Rectal smooth muscle tissue (tissue), 1 donor: ENCODE results near the gene NBEA.

Experiments used
- H3K27ac ChIP-seq: one replicate; pipeline ENCODE4 v1.7.0; 2013; ENCODE audit warnings: low read depth, low read length, inconsistent platforms
- H3K27me3 ChIP-seq: one replicate; pipeline ENCODE4 v1.7.0; 2013; ENCODE audit warnings: low read length; ENCODE audit not compliant: control insufficient read depth, insufficient read depth
- H3K36me3 ChIP-seq: one replicate; pipeline ENCODE4 v1.7.0; 2013; ENCODE audit warnings: low read length; ENCODE audit not compliant: control insufficient read depth, insufficient read depth
- H3K4me1 ChIP-seq: one replicate; pipeline ENCODE4 v1.7.0; 2013; ENCODE audit warnings: low read length; ENCODE audit not compliant: control insufficient read depth, insufficient read depth
- H3K4me3 ChIP-seq: one replicate; pipeline ENCODE4 v1.7.0; 2013; ENCODE audit warnings: low read length
- H3K9ac ChIP-seq: one replicate; pipeline ENCODE4 v1.7.0; 2013; ENCODE audit warnings: low read length

NBEA gene

DNA sequence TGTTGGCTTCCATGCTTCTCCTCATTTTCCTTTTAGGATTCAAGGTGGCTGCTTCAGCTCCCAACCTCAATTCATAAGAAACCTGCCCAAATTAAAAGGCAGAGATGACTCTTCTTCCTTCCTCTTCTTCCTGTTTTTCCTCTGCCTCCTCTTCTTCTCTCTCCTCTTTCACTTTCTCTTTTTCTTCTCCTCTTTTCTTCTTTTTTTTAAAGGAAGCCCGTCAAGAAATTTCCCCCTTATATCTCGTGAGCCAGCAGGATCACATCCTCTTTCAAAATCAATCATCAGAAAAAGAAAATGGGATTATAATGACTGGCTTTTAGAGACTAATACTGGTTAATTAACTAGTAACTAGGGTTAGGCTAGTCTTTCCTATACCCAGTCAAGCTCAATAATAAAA is 220.3 kb downstream of the NBEA start:
- no peaks in the 10 kb centered on the region for H3K36me3 ChIP-seq
- H3K4me1 ChIP-seq, result peaks cover 3% of the 10 kb centered on the region
- H3K27ac ChIP-seq, result no peak overlapping the region
- no peak overlapping the region for H3K4me3 ChIP-seq
- H3K27me3 ChIP-seq, result no peaks in the 10 kb centered on the region
- no peak overlapping the region for H3K9ac ChIP-seq

DNA sequence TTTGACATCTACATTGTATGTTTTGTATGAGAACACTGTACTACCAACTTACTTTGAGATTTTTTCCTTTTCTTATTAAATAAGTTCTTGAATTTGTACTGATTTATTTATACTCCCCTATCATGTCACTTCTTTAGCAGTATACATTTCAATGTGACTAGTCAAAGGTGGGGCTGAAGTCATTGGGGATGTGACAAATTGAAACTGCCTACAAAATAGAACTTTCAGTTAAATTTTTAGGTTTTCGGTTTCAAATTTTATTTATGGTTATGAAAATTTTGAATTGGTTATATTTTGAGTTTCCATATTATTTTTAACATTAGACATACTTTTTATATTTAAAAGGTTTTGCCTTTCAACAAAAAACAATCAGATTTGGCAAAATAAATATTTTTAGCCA is 221.6 kb downstream of the NBEA start:
- H3K4me3 ChIP-seq, result no peak overlapping the region
- no peaks in the 10 kb centered on the region for H3K36me3 ChIP-seq
- no peaks in the 10 kb centered on the region for H3K27me3 ChIP-seq
- H3K27ac ChIP-seq, result no peak overlapping the region
- peaks cover 3% of the 10 kb centered on the region for H3K4me1 ChIP-seq
- no peak overlapping the region for H3K9ac ChIP-seq

DNA sequence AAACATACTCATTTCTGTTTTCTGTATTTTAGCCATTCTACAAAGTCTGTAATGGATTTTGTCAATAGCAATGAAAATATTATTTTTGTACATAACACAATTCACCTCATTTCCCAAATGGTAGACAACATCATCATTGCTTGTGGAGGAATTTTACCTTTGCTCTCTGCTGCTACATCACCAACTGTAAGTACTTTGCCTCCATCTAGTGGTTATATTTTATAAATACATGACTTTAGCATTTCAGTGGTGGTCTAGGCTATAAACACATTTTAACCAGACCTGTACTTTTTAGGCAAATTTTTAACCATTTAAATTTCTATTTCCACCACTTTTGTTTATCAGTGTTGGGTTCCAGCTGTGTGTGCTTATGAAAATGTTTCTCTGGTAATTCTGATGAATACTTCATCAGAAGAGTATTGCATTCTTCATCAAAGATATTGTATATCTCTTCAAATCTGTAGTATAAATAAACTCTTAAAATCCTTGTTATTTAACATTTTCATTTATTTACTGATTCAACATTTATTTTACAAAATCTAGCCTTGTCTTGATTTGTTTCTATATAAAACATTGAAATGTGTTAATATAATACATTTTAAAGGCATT is 222.4 kb downstream of the NBEA start:
- Histone ChIP-seq H3K36me3 (no peaks in the 10 kb centered on the region), H3K9ac (no peak overlapping the region), H3K4me3 (no peak overlapping the region), H3K4me1 (peaks cover 3% of the 10 kb centered on the region), H3K27ac (no peak overlapping the region), H3K27me3 (no peaks in the 10 kb centered on the region)

DNA sequence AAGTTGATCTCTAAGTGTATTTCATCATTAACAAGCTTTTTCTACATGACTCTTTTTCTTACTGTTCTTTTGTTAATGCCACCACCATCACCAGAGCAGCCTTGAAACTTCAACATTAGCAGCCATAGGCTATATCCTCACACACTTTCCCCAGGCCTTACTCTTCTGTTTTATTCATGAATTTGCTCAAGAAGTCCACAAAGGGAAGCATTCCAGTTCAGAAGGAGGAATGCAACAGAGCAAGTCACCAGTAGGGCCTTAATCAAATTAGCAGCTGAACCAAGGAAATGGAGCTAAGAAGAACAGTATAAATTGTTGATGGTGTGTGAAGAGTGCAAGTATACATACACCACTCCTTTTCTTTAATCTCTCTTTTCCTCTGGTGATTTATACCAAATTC is 223.1 kb downstream of the NBEA start:
- Histone ChIP-seq H3K4me1 (peaks cover 3% of the 10 kb centered on the region), H3K4me3 (no peak overlapping the region), H3K27ac (no peak overlapping the region), H3K36me3 (no peaks in the 10 kb centered on the region), H3K27me3 (no peaks in the 10 kb centered on the region), H3K9ac (no peak overlapping the region)

- Histone ChIP-seq H3K4me1 (peaks cover 9% of the 10 kb centered on the region), H3K4me3 (no peak overlapping the region), H3K27me3 (no peaks in the 10 kb centered on the region), H3K27ac (no peak overlapping the region), H3K36me3 (no peaks in the 10 kb centered on the region), H3K9ac (no peak overlapping the region)
Measured at GRCh38 chr13:35179494-35179893, 237.4 kb downstream of the NBEA start.

DNA sequence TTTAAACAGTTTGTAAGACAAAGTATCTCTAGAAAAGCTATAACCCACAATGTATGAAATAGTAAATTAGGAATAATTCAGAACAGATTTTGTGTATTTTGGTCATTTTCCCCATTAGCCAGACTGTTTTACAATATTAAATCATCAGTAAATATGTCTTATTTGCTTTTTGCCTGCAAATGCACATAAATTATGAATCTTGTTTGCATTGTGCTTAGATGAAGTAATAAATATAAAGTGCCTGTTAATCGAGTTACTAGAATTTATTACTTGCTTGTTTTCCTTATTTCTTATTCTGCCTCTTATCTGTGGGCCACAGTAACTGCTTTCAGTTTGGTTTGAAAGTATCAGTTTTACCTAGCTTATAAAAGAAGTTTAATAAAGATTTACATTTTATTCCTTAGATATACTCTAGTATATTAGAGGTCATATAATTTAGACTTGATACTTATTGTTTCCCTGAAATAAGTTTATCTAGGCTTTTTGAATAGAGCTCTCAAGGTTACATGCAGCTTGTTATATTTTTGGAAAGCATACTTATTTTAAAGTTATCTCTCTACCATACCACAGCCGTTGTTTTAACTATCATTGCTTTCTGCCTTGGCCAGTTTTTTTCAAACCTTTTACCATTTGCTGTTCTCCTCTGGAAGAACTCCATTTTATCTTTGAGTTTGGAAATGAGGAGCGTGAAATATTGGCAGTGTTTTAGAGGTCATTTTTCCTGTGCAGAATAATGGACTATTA is 238.0 kb downstream of the NBEA start:
- no peak overlapping the region for H3K27ac ChIP-seq
- no peaks in the 10 kb centered on the region for H3K27me3 ChIP-seq
- no peaks in the 10 kb centered on the region for H3K36me3 ChIP-seq
- no peak overlapping the region for H3K4me3 ChIP-seq
- no peak overlapping the region for H3K9ac ChIP-seq
- peaks cover 9% of the 10 kb centered on the region for H3K4me1 ChIP-seq

DNA sequence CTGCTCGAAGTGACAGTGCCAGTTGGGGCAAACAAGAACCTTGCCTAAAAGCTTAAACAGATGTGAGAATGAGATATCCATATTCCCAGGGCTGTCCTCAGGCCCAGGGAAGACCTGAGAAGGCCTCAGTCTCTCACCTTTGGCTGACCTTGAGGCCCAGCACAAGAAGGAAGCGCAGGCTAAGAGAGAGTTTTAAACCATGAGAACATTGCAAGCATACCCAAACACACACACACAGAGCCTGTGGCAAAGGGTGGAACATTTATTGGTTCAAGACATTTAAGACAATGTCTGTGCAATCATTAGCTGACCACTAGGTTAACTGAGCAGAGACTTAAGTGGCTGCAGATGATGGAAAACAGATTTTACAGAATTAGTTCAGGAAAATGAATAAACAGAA is 248.2 kb downstream of the NBEA start:
- no peak overlapping the region for H3K27ac ChIP-seq
- no peak overlapping the region for H3K9ac ChIP-seq
- no peaks in the 10 kb centered on the region for H3K4me1 ChIP-seq
- H3K4me3 ChIP-seq, result no peak overlapping the region
- no peaks in the 10 kb centered on the region for H3K36me3 ChIP-seq
- no peaks in the 10 kb centered on the region for H3K27me3 ChIP-seq

GRCh38 chr13:35191883-35192282 is 249.8 kb downstream of the NBEA start:
- Histone ChIP-seq H3K27ac (no peak overlapping the region), H3K27me3 (no peaks in the 10 kb centered on the region), H3K4me3 (no peak overlapping the region), H3K4me1 (no peaks in the 10 kb centered on the region), H3K9ac (no peak overlapping the region), H3K36me3 (no peaks in the 10 kb centered on the region)

- Histone ChIP-seq H3K9ac (no peak overlapping the region), H3K4me3 (no peak overlapping the region), H3K36me3 (no peaks in the 10 kb centered on the region), H3K27ac (no peak overlapping the region), H3K27me3 (no peaks in the 10 kb centered on the region), H3K4me1 (no peaks in the 10 kb centered on the region)
Measured at GRCh38 chr13:35198613-35199200, 256.6 kb downstream of the NBEA start.

- no peak overlapping the region for H3K4me3 ChIP-seq
- no peaks in the 10 kb centered on the region for H3K27me3 ChIP-seq
- no peak overlapping the region for H3K9ac ChIP-seq
- no peak overlapping the region for H3K27ac ChIP-seq
- H3K36me3 ChIP-seq, result no peaks in the 10 kb centered on the region
- H3K4me1 ChIP-seq, result no peaks in the 10 kb centered on the region
Measured at GRCh38 chr13:35208587-35208986, 266.5 kb downstream of the NBEA start.

DNA sequence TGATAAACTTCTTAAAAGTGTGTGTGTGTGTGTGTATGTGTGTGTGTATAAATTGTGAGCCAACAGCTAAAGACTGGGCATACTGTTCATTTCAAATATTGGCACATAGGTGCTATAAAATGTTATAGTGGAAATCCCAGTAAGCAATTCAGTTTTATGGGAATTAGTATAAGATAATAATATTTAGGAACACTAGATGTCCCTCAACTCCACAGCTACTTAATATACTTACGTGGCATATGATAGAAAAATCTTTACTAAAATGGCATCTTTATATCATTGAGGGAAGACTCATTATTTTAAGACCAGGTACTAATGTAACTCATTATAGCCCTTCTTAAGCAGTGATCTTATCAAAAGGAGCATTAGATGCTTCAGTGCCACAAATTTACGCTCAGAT is 268.2 kb downstream of the NBEA start:
- Histone ChIP-seq H3K4me1 (no peaks in the 10 kb centered on the region), H3K9ac (no peak overlapping the region), H3K36me3 (no peaks in the 10 kb centered on the region), H3K4me3 (no peak overlapping the region), H3K27ac (no peak overlapping the region), H3K27me3 (no peaks in the 10 kb centered on the region)

- Histone ChIP-seq H3K27me3 (no peaks in the 10 kb centered on the region), H3K4me1 (no peaks in the 10 kb centered on the region), H3K36me3 (no peaks in the 10 kb centered on the region), H3K9ac (no peak overlapping the region), H3K27ac (no peak overlapping the region), H3K4me3 (no peak overlapping the region)
Measured at GRCh38 chr13:35211949-35212348, 269.9 kb downstream of the NBEA start.

GRCh38 chr13:35213911-35214310 is 271.8 kb downstream of the NBEA start:
- no peaks in the 10 kb centered on the region for H3K27me3 ChIP-seq
- no peaks in the 10 kb centered on the region for H3K4me1 ChIP-seq
- no peaks in the 10 kb centered on the region for H3K36me3 ChIP-seq
- no peak overlapping the region for H3K9ac ChIP-seq
- H3K27ac ChIP-seq, result no peak overlapping the region
- no peak overlapping the region for H3K4me3 ChIP-seq
